ENCODE data around the gene MARCKSL1.
"Not testable (repeated sequence)": the region's sequence is repeated elsewhere in the genome, so short reads cannot be mapped to it uniquely, and the experiment has no call there.

GRCh38 chr1:32298211-32298610 is 37.8 kb downstream of the MARCKSL1 start:
- TF ChIP-seq CTCF (conservative IDR thresholded peaks at IDR 0.05); ZFX (IDR thresholded peaks at IDR 0.05): not testable (repeated sequence)

Measured in C4-2B (cell line).